Right atrium auricular region (tissue), 2 donors: ENCODE measurements around the gene KIAA1191. TPM values are rescaled to one million over a fixed set of nuclear protein-coding genes. Genes with fewer than 3 reads are reported as not detected.

Experiments
- DNase-seq: peaks from one replicate; pipeline ENCODE4 v3.0.0-alpha.2; 2019; ENCODE audit warnings: low spot score
- H3K27ac ChIP-seq, 2 donors: fragments of 200-600 bp; sonication (generic); 1 replicate in 1 of 2; 2 replicates in 1 of 2; pipeline ENCODE4 v1.5.1; 2016 to 2019
- H3K27me3 ChIP-seq, 2 donors: fragments of 200-600 bp; sonication (generic); one replicate each; pipeline versions ENCODE4 v1.5.1 to v1.6.0; 2017 to 2019
- H3K36me3 ChIP-seq: fragments of 200-600 bp; sonication (generic); one replicate; pipeline ENCODE4 v1.5.1; 2016
- H3K4me1 ChIP-seq, 2 donors: fragments of 200-600 bp; sonication (generic); one replicate each; pipeline versions ENCODE4 v1.5.1 to v1.6.0; 2017 to 2019
- H3K4me3 ChIP-seq, 2 donors: fragments of 200-600 bp; sonication (generic); 1 replicate in 1 of 2; 2 replicates in 1 of 2; pipeline ENCODE4 v1.5.1; 2017 to 2019; ENCODE audit warnings: mild to moderate bottlenecking in 1 of 2, moderate library complexity in 1 of 2
- H3K9me3 ChIP-seq, 2 donors: fragments of 200-600 bp; sonication (generic); one replicate each; pipeline ENCODE4 v1.5.1; 2019
- CTCF ChIP-seq, 2 donors: fragments of 200-600 bp; sonication (generic); IDR thresholded peaks; one replicate each; pipeline ENCODE4 v1.5.1; 2019; ENCODE audit warnings: antibody characterized with exemption in 2 of 2
- total RNA-seq, 2 donors: library from RNA; depleted of rRNA; stranded (reverse); fragments of >200 nt; gene quantifications; one replicate each; pipeline ENCODE4 v1.1.0, GENCODE V29; 2016

The KIAA1191 gene
- total RNA-seq, 2 donors from 2014 or later = 118 to 141 TPM

GRCh38 chr5:176392526-176392925, 31.0 kb upstream of the KIAA1191 start:
- no peaks in the 10 kb centered on the region for H3K9me3 ChIP-seq
- H3K36me3 ChIP-seq = peaks cover 43% of the 10 kb centered on the region
- peak overlapping the region; percentile 8 to 26 for H3K27ac ChIP-seq
- no peak overlapping the region for H3K4me3 ChIP-seq
- no peak for DNase-seq
- no peak for TF ChIP-seq CTCF (IDR thresholded peaks at IDR 0.05)
- peaks cover 0 to 47% of the 10 kb centered on the region in 2 donors for H3K4me1 ChIP-seq
- no peaks in the 10 kb centered on the region for H3K27me3 ChIP-seq

GRCh38 chr5:176391999-176392398, 30.4 kb upstream of the KIAA1191 start:
- Histone ChIP-seq H3K27me3 (no peaks in the 10 kb centered on the region), H3K4me1 (peaks cover 0 to 51% of the 10 kb centered on the region in 2 donors), H3K4me3 (no peak overlapping the region), H3K27ac (no peak overlapping the region), H3K9me3 (no peaks in the 10 kb centered on the region), H3K36me3 (peaks cover 41% of the 10 kb centered on the region)
- no peak for TF ChIP-seq CTCF (IDR thresholded peaks at IDR 0.05)
- no peak for DNase-seq

GRCh38 chr5:176391479-176391878, 29.9 kb upstream of the KIAA1191 start:
- TF ChIP-seq CTCF (IDR thresholded peaks at IDR 0.05) = no peak
- Histone ChIP-seq H3K9me3 (no peaks in the 10 kb centered on the region), H3K27me3 (no peaks in the 10 kb centered on the region), H3K36me3 (peaks cover 35% of the 10 kb centered on the region), H3K27ac (no peak overlapping the region), H3K4me1 (peaks cover 0 to 51% of the 10 kb centered on the region in 2 donors), H3K4me3 (no peak overlapping the region)
- DNase-seq = no peak

GRCh38 chr5:176389135-176390123, 27.9 kb upstream of the KIAA1191 start:
- no peak for DNase-seq
- no peaks in the 10 kb centered on the region for H3K27me3 ChIP-seq
- peak overlapping the region; percentile 79 to 89 for H3K4me3 ChIP-seq
- peak overlapping the region; percentile 91 to 93 for H3K27ac ChIP-seq
- peaks cover 43% of the 10 kb centered on the region for H3K36me3 ChIP-seq
- peaks cover 0 to 35% of the 10 kb centered on the region in 2 donors for H3K4me1 ChIP-seq
- H3K9me3 ChIP-seq = no peaks in the 10 kb centered on the region
- no peak for TF ChIP-seq CTCF (IDR thresholded peaks at IDR 0.05)

- DNase-seq = peak; percentile 99
- TF ChIP-seq CTCF (IDR thresholded peaks at IDR 0.05) = no peak
- Histone ChIP-seq H3K9me3 (no peaks in the 10 kb centered on the region), H3K36me3 (peaks cover 46% of the 10 kb centered on the region), H3K4me1 (peaks cover 0 to 32% of the 10 kb centered on the region in 2 donors), H3K27ac (peak within 1 kb of the TSS; percentile 91 to 93), H3K4me3 (peak within 1 kb of the TSS; percentile 79 to 89), H3K27me3 (no peaks in the 10 kb centered on the region)
Observed at GRCh38 chr5:176388444-176389134, 27.0 kb upstream of the KIAA1191 start, which contains the start of the genes HIGD2A and NOP16. Gene HIGD2A (plus strand): TSS chr5:176388751. CDS start chr5:176388820, 69 bp downstream. Gene NOP16 (minus strand): TSS chr5:176388598. CDS start chr5:176388539, 59 bp downstream.
